ENCODE data around the gene PTPRM.

- no peak for TF ChIP-seq CTCF (conservative IDR thresholded peaks at IDR 0.05; ENCODE audit: low read depth, low read length)
- TF ChIP-seq EZH2 (IDR thresholded peaks at IDR 0.05; ENCODE audit: borderline replicate concordance, low read depth, low read length, poor library complexity, severe bottlenecking): no peak
Observed at GRCh38 chr18:8069708-8070107, 502.6 kb downstream of the PTPRM start.
